ENCODE data around the gene XYLT1. TPM values are rescaled to one million over a fixed set of nuclear protein-coding genes. Genes with fewer than 3 reads are reported as not detected.

The XYLT1 gene
- total RNA-seq, 2 donors from 2014 or later = 6.0 to 15.2 TPM

DNA sequence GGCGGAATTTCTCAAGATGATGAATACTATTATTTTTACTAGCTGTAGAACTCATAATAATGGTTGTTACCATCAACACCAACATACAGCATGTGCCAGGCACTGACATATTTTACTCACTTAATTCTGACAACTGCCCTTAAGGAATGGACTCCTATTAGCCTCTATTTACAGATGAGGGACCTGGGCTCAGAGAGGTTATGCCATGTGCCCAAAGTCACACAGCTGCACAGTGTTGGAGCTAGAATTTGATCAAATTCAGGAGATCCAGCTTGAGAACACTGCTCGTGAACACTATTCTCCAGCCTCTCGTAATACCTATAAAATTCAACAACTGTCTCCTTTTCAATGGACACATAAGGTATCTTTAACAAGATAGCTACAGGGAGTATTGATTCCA is 97.2 kb downstream of the XYLT1 start:
- Histone ChIP-seq H3K36me3 (replicated peaks in 1 of 2; ENCODE audit: insufficient read depth in 1 of 2, low read depth in 2 of 2) (no peaks in the 10 kb centered on the region), H3K4me1 (peaks cover 20% of the 10 kb centered on the region), H3K27ac (no peak overlapping the region), H3K9me3 (no peaks in the 10 kb centered on the region), H3K27me3 (no peaks in the 10 kb centered on the region), H3K4me3 (no peak overlapping the region)
- no peak for TF ChIP-seq POLR2A (IDR thresholded peaks at IDR 0.05)
- TF ChIP-seq, protein P1, sequence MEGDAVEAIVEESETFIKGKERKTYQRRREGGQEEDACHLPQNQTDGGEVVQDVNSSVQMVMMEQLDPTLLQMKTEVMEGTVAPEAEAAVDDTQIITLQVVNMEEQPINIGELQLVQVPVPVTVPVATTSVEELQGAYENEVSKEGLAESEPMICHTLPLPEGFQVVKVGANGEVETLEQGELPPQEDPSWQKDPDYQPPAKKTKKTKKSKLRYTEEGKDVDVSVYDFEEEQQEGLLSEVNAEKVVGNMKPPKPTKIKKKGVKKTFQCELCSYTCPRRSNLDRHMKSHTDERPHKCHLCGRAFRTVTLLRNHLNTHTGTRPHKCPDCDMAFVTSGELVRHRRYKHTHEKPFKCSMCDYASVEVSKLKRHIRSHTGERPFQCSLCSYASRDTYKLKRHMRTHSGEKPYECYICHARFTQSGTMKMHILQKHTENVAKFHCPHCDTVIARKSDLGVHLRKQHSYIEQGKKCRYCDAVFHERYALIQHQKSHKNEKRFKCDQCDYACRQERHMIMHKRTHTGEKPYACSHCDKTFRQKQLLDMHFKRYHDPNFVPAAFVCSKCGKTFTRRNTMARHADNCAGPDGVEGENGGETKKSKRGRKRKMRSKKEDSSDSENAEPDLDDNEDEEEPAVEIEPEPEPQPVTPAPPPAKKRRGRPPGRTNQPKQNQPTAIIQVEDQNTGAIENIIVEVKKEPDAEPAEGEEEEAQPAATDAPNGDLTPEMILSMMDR (IDR thresholded peaks at IDR 0.05) = no peak
- WGBS, 2 donors = 96 to 97% methylated on average over 3 of the region's 3 CpGs
- ATAC-seq = no peak
- no peak for DNase-seq
- intact Hi-C loops (cut with DNase I) = no loop called here

DNA sequence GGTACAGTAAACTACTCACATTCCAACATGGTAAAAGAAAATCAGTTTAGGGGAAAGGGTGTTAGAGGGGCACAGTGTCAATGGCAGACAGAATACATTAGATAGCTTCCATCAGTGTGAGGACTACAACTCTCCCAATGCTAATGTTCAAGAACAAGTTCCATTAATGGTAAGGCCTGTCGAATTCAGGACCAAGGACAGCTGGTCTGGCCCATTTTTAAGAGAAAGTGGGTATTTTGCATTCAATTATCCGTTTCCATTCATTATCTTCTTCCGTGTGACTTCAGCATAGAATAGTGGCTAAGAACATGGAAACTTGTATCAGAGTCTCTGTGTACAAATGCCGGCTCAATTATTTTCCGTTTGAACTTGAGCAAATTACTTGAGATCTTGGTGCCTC is 98.4 kb downstream of the XYLT1 start:
- TF ChIP-seq, protein P1 (IDR thresholded peaks at IDR 0.05) = no peak
- no peak for TF ChIP-seq POLR2A (IDR thresholded peaks at IDR 0.05)
- H3K4me1 ChIP-seq = peaks cover 24% of the 10 kb centered on the region
- intact Hi-C loops (cut with DNase I) = no loop called here
- no peaks in the 10 kb centered on the region for H3K9me3 ChIP-seq
- DNase-seq (no peak), ATAC-seq (no peak)
- 84 to 90% methylated on average over 5 of the region's 5 CpGs for WGBS, 2 donors
- no peaks in the 10 kb centered on the region for H3K36me3 ChIP-seq (replicated peaks in 1 of 2; ENCODE audit: insufficient read depth in 1 of 2, low read depth in 2 of 2)
- H3K4me3 ChIP-seq = no peak overlapping the region
- no peak overlapping the region for H3K27ac ChIP-seq
- no peaks in the 10 kb centered on the region for H3K27me3 ChIP-seq

GRCh38 chr16:17371299-17371698 is 99.5 kb downstream of the XYLT1 start:
- H3K4me1 ChIP-seq = peaks cover 24% of the 10 kb centered on the region
- no peaks in the 10 kb centered on the region for H3K36me3 ChIP-seq (replicated peaks in 1 of 2; ENCODE audit: insufficient read depth in 1 of 2, low read depth in 2 of 2)
- ATAC-seq (no peak), DNase-seq (no peak)
- H3K4me3 ChIP-seq = no peak overlapping the region
- intact Hi-C loops (cut with DNase I) = no loop called here
- H3K9me3 ChIP-seq = no peaks in the 10 kb centered on the region
- no peak for TF ChIP-seq POLR2A (IDR thresholded peaks at IDR 0.05)
- TF ChIP-seq, protein P1 (IDR thresholded peaks at IDR 0.05) = no peak
- 85 to 94% methylated on average over 2 of the region's 2 CpGs for WGBS, 2 donors
- H3K27ac ChIP-seq = no peak overlapping the region
- H3K27me3 ChIP-seq = no peaks in the 10 kb centered on the region

DNA sequence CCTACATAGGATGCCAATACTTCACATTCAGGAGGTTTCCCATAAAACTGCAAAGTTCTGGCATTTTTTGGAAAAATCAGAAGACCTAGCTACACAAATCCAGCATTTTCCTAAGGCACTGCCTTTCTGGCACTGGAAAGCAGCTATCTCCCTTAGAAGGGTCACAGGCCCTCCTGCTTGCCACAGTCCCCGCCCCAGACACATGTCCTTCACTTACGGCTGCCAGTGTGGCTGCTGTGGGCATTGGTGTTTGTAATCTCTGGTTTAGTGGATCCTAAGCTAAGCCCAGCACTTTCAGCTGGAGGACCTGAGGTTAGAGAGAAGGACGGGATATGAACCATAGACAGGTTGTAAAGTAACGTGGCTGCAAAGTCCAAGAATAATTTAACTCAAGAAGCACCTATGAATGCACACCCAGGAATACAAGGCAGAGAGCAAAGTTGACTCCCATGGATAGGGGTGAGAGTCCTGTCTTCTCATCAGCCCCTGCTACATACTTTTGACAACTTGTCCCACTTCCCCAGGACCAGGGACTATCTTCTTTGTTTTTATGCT is 100.0 kb downstream of the XYLT1 start:
- H3K9me3 ChIP-seq = no peaks in the 10 kb centered on the region
- no peak for TF ChIP-seq POLR2A (IDR thresholded peaks at IDR 0.05)
- TF ChIP-seq, protein P1 (IDR thresholded peaks at IDR 0.05) = no peak
- DNase-seq (no peak), ATAC-seq (no peak)
- no peaks in the 10 kb centered on the region for H3K36me3 ChIP-seq (replicated peaks in 1 of 2; ENCODE audit: insufficient read depth in 1 of 2, low read depth in 2 of 2)
- no peak overlapping the region for H3K4me3 ChIP-seq
- no peaks in the 10 kb centered on the region for H3K27me3 ChIP-seq
- 46 to 60% methylated on average over 4 of the region's 4 CpGs for WGBS, 2 donors
- intact Hi-C loops (cut with DNase I) = no loop called here
- H3K4me1 ChIP-seq = peaks cover 26% of the 10 kb centered on the region
- H3K27ac ChIP-seq = peak overlapping the region in 2 of 4 donors; percentile 15 to 48

DNA sequence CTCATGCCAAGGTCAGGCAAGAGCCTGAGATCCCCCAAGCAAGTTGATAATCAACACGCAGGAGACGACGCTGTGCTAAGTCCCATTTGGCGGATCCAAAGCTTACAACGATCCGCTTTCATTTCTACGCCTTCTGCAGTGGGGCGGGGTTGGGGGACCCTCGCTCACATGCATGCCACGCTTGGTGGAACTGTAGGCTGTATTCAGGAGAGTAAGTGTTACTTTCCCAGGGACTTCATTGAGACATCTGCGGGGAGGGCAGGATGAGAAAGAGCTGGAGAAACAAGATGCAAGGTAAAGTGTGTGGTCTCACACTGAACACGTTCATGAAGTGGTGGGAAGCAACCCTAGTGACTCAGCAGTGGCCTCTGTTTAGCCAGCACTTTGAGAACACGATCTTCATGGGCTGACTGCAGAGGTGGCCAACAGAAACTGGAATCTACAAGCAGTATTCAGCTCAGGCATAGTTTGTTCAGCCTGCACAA is 100.5 kb downstream of the XYLT1 start:
- DNase-seq (no peak), ATAC-seq (no peak)
- H3K4me1 ChIP-seq = peaks cover 26% of the 10 kb centered on the region
- H3K4me3 ChIP-seq = no peak overlapping the region
- WGBS, 2 donors = 67 to 71% methylated on average over 11 to 13 of the region's 13 CpGs
- H3K27ac ChIP-seq = peak overlapping the region in 3 of 4 donors; percentile 15 to 54 (median 48)
- H3K27me3 ChIP-seq = no peaks in the 10 kb centered on the region
- intact Hi-C loops (cut with DNase I) = no loop called here
- H3K36me3 ChIP-seq (replicated peaks in 1 of 2; ENCODE audit: insufficient read depth in 1 of 2, low read depth in 2 of 2) = no peaks in the 10 kb centered on the region
- TF ChIP-seq, protein P1 (IDR thresholded peaks at IDR 0.05) = no peak
- no peak for TF ChIP-seq POLR2A (IDR thresholded peaks at IDR 0.05)
- no peaks in the 10 kb centered on the region for H3K9me3 ChIP-seq
